Fibroblast of pulmonary artery (primary cell): ENCODE measurements around the gene LPP.
A peak's percentile ranks its signal among the peaks of the same experiment; 100 is the strongest.

Experiments used
- DNase-seq: peaks from one replicate; pipeline ENCODE4 v3.0.0-alpha.2; 2010; ENCODE audit warnings: low read depth
- H3K4me3 ChIP-seq: replicated peaks from 2 replicates; pipeline ENCODE4 v1.5.1; 2011; ENCODE audit warnings: low read depth, mild to moderate bottlenecking, control low read depth, low read length, moderate library complexity
- TF ChIP-seq, protein P1 (sequence below): IDR thresholded peaks from 2 replicates; pipeline ENCODE4 v1.5.1; 2011; ENCODE audit warnings: mild to moderate bottlenecking, control low read depth, low read length, inconsistent platforms; ENCODE audit errors: missing control alignments

The LPP gene

GRCh38 chr3:188680605-188681004 is 526.6 kb downstream of the LPP start:
- TF ChIP-seq, protein P1, sequence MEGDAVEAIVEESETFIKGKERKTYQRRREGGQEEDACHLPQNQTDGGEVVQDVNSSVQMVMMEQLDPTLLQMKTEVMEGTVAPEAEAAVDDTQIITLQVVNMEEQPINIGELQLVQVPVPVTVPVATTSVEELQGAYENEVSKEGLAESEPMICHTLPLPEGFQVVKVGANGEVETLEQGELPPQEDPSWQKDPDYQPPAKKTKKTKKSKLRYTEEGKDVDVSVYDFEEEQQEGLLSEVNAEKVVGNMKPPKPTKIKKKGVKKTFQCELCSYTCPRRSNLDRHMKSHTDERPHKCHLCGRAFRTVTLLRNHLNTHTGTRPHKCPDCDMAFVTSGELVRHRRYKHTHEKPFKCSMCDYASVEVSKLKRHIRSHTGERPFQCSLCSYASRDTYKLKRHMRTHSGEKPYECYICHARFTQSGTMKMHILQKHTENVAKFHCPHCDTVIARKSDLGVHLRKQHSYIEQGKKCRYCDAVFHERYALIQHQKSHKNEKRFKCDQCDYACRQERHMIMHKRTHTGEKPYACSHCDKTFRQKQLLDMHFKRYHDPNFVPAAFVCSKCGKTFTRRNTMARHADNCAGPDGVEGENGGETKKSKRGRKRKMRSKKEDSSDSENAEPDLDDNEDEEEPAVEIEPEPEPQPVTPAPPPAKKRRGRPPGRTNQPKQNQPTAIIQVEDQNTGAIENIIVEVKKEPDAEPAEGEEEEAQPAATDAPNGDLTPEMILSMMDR = no peak
- H3K4me3 ChIP-seq = no peak overlapping the region
- no peak for DNase-seq

- no peak overlapping the region for H3K4me3 ChIP-seq
- DNase-seq = no peak
- TF ChIP-seq, protein P1 = no peak
These were observed 528.4 kb downstream of the LPP start for GRCh38 chr3:188682316-188682715.

DNA sequence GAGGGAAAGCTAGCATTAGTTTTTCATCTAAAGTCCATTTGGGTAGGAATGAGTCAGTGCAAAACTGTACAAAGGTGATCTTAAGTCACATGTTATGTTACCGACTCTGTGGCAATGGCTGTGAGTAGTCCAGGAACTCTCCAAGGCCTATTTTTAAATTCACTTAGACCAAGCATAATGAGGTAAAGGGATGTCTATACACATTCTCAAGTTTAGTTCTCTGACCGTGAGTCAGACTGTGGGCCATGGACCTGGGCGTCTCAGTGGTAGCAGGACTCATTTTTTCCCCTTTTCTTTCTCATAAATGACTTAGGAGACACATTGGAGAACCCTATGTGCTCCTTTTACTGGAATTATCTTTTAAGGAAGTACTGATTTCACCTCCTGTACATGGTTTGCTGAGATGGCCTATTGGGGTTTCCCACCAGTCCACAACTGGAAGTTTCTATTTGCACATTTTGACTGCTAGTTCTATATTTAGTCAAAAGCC is 529.1 kb downstream of the LPP start:
- DNase-seq = peak; percentile 91
- TF ChIP-seq, protein P1 = no peak
- no peak overlapping the region for H3K4me3 ChIP-seq

DNA sequence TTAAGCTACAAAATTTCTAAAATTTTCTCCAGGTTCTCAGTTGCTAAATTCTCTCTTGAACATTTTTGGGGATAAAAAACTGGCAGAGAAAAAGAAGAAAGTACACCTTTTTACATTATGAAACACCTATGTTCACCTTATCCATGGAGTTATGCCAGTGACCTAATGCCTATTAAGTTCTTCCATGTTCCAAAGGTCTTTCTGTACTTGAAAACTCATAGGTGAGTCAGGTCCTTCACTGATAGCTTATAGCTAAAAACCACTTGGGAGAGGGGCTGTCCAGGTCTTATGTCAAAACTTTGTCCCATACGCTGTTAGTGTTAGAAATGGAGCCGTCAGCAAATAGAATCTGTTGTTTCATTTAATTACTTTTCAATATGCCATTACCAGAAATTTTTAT is 530.3 kb downstream of the LPP start:
- H3K4me3 ChIP-seq = no peak overlapping the region
- TF ChIP-seq, protein P1 = no peak
- no peak for DNase-seq

DNA sequence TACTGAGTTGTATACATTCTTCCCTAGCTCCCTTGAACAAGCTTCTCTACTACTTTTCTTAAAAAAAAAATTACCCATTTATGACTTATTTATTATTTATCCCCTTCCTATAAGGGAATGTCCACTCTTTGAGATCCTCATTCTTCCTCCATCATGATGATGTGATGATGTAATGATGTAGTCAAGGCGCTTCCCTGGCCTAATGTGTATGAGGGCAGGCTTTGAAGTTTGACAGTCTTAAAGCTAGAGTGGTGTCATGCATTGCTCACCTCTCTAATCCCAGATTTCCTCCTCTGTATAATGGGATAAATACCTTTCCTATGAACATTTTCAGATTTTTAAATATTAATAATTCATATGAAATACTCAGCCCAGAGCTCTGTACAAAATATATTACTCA is 531.8 kb downstream of the LPP start:
- TF ChIP-seq, protein P1 = no peak
- H3K4me3 ChIP-seq = no peak overlapping the region
- DNase-seq = no peak

- TF ChIP-seq, protein P1 = no peak
- no peak overlapping the region for H3K4me3 ChIP-seq
- DNase-seq = no peak
These were observed 532.4 kb downstream of the LPP start for GRCh38 chr3:188686324-188686723.

DNA sequence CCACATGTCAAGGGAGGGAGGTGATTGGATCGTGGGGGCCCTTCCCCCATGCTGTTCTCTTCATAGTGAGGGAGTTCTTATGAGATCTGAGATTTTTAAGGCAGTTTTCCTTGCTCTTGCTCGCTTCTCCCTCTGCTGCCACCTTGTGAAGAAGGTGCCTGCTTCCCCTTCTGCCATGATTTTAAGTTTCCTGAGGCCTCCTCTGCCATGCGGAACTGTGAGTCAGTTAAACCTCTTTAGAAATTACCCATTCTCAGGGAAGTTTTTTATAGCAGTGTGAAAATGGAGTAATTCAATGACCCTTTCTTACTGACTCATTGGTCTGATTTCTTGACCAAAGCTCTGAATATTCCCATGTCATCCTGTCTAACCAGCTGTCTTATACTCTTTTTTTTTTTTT is 533.4 kb downstream of the LPP start:
- TF ChIP-seq, protein P1 = peak; percentile 20
- H3K4me3 ChIP-seq = no peak overlapping the region
- peak; percentile 59 for DNase-seq
